Panc1 (cell line): Measurements from ENCODE around the gene RGS3. TPM values are rescaled to one million over a fixed set of nuclear protein-coding genes. Genes with fewer than 3 reads are reported as not detected.

Source experiments
- ATAC-seq: fragments of 200-7000 bp; cut with Tn5 transposase; 2 replicates; pipeline ENCODE4 v1.9.1; 2020; ENCODE audit warnings: mild to moderate bottlenecking, moderate library complexity
- BruUV-seq: library from RNA; stranded (reverse); fragments of 400-500 nt; replicated peaks from 2 replicates; lab custom pipeline; 2021; lab: Mats Ljungman, UMichigan
- CTCF ChIA-PET: fragments of 300-600 bp; sonication (Branson Sonifier 250); formaldehyde crosslinking; loops from one replicate; lab custom pipeline; 2022; ENCODE audit warnings: antibody characterized with exemption; lab: Charles Lee
- POLR2A ChIA-PET: fragments of 300-600 bp; sonication (Branson Sonifier 250); formaldehyde crosslinking; loops from one replicate; lab custom pipeline; 2022; ENCODE audit warnings: antibody characterized with exemption; lab: Charles Lee
- DNase-seq: peaks from one replicate; pipeline ENCODE4 v3.0.0-alpha.2; 2010; ENCODE audit warnings: low read depth, low spot score
- H3K27ac ChIP-seq: 2 replicates; pipeline ENCODE4 v1.5.1; 2011; ENCODE audit warnings: mild to moderate bottlenecking, low read length, inconsistent platforms
- H3K27me3 ChIP-seq: fragments of 200-500 bp; sonication (Bioruptor generic); 2 replicates; pipeline ENCODE4 v1.6.0; 2014; ENCODE audit warnings: low read length, inconsistent platforms; ENCODE audit not compliant: control insufficient read depth, insufficient read depth
- H3K36me3 ChIP-seq: fragments of 200-500 bp; sonication (Bioruptor generic); 2 replicates; pipeline ENCODE4 v1.5.1; 2014; ENCODE audit warnings: inconsistent platforms, mild to moderate bottlenecking, low read length, moderate library complexity; ENCODE audit not compliant: control insufficient read depth, insufficient read depth
- H3K4me1 ChIP-seq: 2 replicates; pipeline ENCODE4 v1.5.1; 2011; ENCODE audit warnings: inconsistent platforms, mild to moderate bottlenecking, low read length, moderate library complexity; ENCODE audit not compliant: control insufficient read depth, insufficient read depth
- H3K4me3 ChIP-seq, 2 experiments: 2 replicates each; pipeline ENCODE4 v1.5.1; 2011 to 2012; ENCODE audit warnings: low read depth in 2 of 2, low read length in 2 of 2, mild to moderate bottlenecking in 2 of 2, inconsistent platforms in 1 of 2, moderate library complexity in 1 of 2
- H3K9me3 ChIP-seq: fragments of 200-500 bp; sonication (Bioruptor generic); 2 replicates; pipeline ENCODE4 v1.5.1; 2014; ENCODE audit warnings: low read depth, mild to moderate bottlenecking, inconsistent platforms, low read length, moderate library complexity; ENCODE audit not compliant: control insufficient read depth, insufficient read depth
- CTCF ChIP-seq: fragments of 450-650 bp; IDR thresholded peaks from 2 replicates; pipeline ENCODE4 v1.5.1; 2017; ENCODE audit warnings: mild to moderate bottlenecking
- POLR2AphosphoS5 ChIP-seq: IDR thresholded peaks from 2 replicates; pipeline ENCODE4 v1.6.1; 2012; ENCODE audit warnings: mild to moderate bottlenecking, low read depth, low read length, moderate library complexity
- REST ChIP-seq, 2 experiments: IDR thresholded peaks; 2 replicates each; pipeline ENCODE4 v1.6.1; 2011 to 2012; ENCODE audit warnings: low read depth in 2 of 2, control low read depth in 1 of 2, low read length in 1 of 2, mild to moderate bottlenecking in 1 of 2, moderate library complexity in 1 of 2; ENCODE audit not compliant: insufficient read depth in 1 of 2
- SIN3A ChIP-seq: IDR thresholded peaks from 2 replicates; pipeline ENCODE4 v1.6.1; 2012; ENCODE audit warnings: low read depth, mild to moderate bottlenecking, low read length, moderate library complexity, borderline replicate concordance; ENCODE audit not compliant: insufficient read depth
- TCF7L2 ChIP-seq: IDR thresholded peaks from 2 replicates; pipeline ENCODE4 v1.6.1; 2011; ENCODE audit warnings: mild to moderate bottlenecking, low read depth, low read length, inconsistent platforms
- in situ Hi-C: cut with HindIII; loops from 2 replicates; pipeline ENCODE4 v1.10.0; 2016; ENCODE audit warnings: low sequenced_read_pairs, low pct_unique_long_range_greater_than_20kb
- intact Hi-C: fragments of 100-400 bp; cut with micrococcal nuclease; formaldehyde crosslinking; loops from one replicate; pipeline ENCODE4 v1.10.0; 2022; ENCODE audit not compliant: unreplicated experiment
- total RNA-seq: library from RNA; stranded (reverse); gene quantifications from one replicate; pipeline ENCODE4 v1.2.1, GENCODE V29; 2021; ENCODE audit not compliant: unreplicated experiment

The RGS3 gene
- total RNA-seq, 1 experiment from 2014 or later = 15.1 TPM

DNA sequence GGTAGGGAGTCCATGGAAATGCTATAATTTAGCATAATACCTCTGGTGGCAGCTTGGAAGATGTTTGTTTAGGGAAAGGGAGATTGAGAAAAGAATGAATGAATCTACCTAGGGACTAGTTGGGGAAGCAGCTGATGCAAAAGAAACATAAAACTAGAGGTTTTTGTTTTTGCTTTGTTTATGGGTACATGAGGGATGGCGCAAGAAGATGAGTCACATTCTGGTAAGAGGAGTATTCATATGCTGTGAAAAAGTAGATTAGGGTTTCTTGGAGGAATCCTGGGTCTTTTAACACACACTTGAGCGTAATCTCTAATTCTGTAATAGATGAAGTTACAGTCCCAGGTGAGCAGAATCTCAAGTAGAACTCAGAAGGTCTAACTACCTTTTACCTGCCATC, 35.9 kb upstream of the RGS3 start:
- Histone ChIP-seq H3K4me1 (no peaks in the 10 kb centered on the region), H3K4me3 (no peak overlapping the region), H3K27me3 (no peaks in the 10 kb centered on the region), H3K9me3 (no peaks in the 10 kb centered on the region), H3K36me3 (no peaks in the 10 kb centered on the region), H3K27ac (no peak overlapping the region)
- DNase-seq = no peak
- ChIA-PET CTCF (no interaction called here), POLR2A (no interaction called here)
- no TSS peak for BruUV-seq
- no peak for TF ChIP-seq POLR2AphosphoS5
- TF ChIP-seq TCF7L2 = no peak
- TF ChIP-seq REST (IDR thresholded peaks at IDR 0.05; ENCODE audit: insufficient read depth in 1 of 2, low read depth in 2 of 2, low read length in 1 of 2) = no peak
- no peak for TF ChIP-seq SIN3A
- no peak for TF ChIP-seq CTCF
- intact Hi-C loops = no loop called here
- no peak for ATAC-seq
- in situ Hi-C loops = no loop called here

DNA sequence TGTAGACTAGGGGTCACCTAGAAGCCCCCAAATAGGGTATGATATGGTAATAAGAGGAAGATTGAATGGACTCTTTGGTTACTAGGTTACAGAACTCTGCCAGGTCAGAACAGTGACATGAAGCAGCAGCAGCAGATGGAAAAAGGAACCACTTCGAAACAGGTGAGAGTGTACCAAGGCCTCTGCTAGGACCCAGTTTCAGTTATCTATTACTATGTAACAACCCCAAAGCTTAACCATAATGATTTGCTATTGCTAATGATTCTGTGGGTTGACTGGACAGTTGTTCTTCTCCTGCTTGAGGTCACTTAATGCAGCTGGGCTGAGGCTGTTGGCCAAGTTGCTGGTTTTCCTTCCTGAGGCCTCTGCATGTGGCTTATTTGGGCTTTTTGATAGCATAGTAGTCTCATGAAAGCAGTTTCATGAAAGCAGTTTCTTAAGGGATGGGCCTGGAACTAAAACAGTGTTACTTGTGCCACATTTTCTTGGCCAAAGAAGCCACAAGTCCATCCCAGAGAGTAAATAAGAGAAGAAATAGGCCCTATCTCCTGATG, 35.4 kb upstream of the RGS3 start:
- no peaks in the 10 kb centered on the region for H3K27me3 ChIP-seq
- H3K36me3 ChIP-seq = no peaks in the 10 kb centered on the region
- no TSS peak for BruUV-seq
- ChIA-PET POLR2A (no interaction called here), CTCF (no interaction called here)
- H3K4me3 ChIP-seq = no peak overlapping the region
- H3K27ac ChIP-seq = no peak overlapping the region
- in situ Hi-C loops = no loop called here
- ATAC-seq (no peak), DNase-seq (no peak)
- H3K9me3 ChIP-seq = no peaks in the 10 kb centered on the region
- H3K4me1 ChIP-seq = no peaks in the 10 kb centered on the region
- intact Hi-C loops = no loop called here
- TF ChIP-seq SIN3A = no peak
- no peak for TF ChIP-seq CTCF
- no peak for TF ChIP-seq TCF7L2
- no peak for TF ChIP-seq REST (IDR thresholded peaks at IDR 0.05; ENCODE audit: insufficient read depth in 1 of 2, low read depth in 2 of 2, low read length in 1 of 2)
- TF ChIP-seq POLR2AphosphoS5 = no peak
